Activated naive CD8-positive, alpha-beta T cell treated with anti-CD3 and anti-CD28 coated beads, Interleukin-2, amount 50 U/mL, for 24 hours (primary cell): ENCODE results near the gene UROD.

Experiments used
- ATAC-seq: fragments of 150-1000 bp; cut with Tn5 transposase; one replicate; pipeline ENCODE4 v1.10.0; 2021
- DNase-seq: peaks from one replicate; pipeline ENCODE4 v3.0.0; 2021
- H3K27ac Mint-ChIP-seq: one replicate; pipeline ENCODE4 v1.8.0; 2021; ENCODE audit warnings: mild to moderate bottlenecking, mixed read lengths
- H3K27me3 Mint-ChIP-seq: one replicate; pipeline ENCODE4 v1.8.0; 2021; ENCODE audit warnings: mixed read lengths
- H3K36me3 Mint-ChIP-seq: one replicate; pipeline ENCODE4 v1.8.0; 2021; ENCODE audit warnings: low read depth, mixed read lengths
- H3K4me1 Mint-ChIP-seq: one replicate; pipeline ENCODE4 v1.8.0; 2021; ENCODE audit warnings: mixed read lengths
- H3K4me3 Mint-ChIP-seq: one replicate; pipeline ENCODE4 v1.8.0; 2021; ENCODE audit warnings: mild to moderate bottlenecking, moderate library complexity, mixed read lengths
- H3K9me3 Mint-ChIP-seq: one replicate; pipeline ENCODE4 v1.8.0; 2021; ENCODE audit warnings: mixed read lengths

Gene UROD

GRCh38 chr1:45002650-45003645, 9.1 kb upstream of the UROD start:
- Mint-ChIP-seq H3K27ac (no peak overlapping the region), H3K9me3 (no peaks in the 10 kb centered on the region), H3K36me3 (peaks cover 27% of the 10 kb centered on the region), H3K4me3 (no peak overlapping the region), H3K27me3 (no peaks in the 10 kb centered on the region), H3K4me1 (peaks cover 7% of the 10 kb centered on the region)
- DNase-seq (no peak), ATAC-seq (no peak)

DNA sequence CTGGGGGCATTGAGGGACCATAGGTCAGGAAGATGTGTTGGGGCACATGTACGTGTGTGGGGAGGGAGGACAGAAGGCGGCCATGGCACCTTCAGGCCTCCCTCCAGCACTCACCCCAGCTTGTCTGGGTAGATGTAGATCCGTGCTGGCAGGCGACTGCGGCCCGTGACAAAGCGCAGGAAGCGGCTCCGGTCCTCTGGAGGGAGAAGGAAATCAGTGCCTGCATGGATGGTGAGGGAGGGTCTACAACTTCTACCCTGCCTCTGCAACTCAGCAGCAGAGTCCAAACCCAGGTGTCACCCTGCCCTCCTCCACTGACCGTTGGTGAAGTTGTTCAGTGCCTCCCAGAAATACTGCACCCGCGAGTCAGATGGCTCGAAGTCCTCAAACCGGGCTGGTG, 8.3 kb upstream of the UROD start:
- no peak for ATAC-seq
- peaks cover 7% of the 10 kb centered on the region for H3K4me1 Mint-ChIP-seq
- no peak overlapping the region for H3K27ac Mint-ChIP-seq
- H3K9me3 Mint-ChIP-seq, result no peaks in the 10 kb centered on the region
- H3K36me3 Mint-ChIP-seq, result peaks cover 27% of the 10 kb centered on the region
- no peak for DNase-seq
- no peak overlapping the region for H3K4me3 Mint-ChIP-seq
- H3K27me3 Mint-ChIP-seq, result no peaks in the 10 kb centered on the region

DNA sequence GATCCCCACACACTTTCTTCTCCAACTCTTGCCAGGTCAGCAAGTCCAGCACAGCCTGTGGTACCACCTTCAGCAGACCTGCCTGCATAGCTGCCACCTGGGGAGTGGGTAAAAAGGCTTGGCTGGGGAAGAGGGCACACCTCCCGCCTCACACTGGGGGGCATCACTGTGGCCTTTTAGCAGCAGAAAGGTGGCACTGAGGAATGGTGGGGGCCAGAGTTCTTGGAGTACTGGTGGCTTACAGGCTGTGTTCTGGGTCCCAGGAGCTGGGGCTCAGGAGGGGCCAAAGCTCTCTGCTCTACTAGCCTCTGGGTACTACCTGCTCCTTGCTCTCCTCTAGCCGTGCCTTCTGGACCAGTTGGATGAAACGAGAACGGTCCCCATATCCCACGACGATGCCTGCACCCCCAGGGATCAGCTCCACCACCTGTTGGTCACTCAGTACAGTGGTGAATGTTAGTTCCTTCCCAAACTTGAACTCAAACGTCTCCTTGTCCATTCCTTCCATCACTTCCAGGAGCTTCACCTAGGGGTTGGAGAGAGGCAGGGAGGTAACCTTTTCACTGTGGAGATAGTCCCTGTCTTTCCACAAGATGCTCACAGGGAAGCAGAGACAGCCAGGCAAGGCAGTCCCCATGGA, 7.7 kb upstream of the UROD start:
- H3K4me1 Mint-ChIP-seq, result peaks cover 10% of the 10 kb centered on the region
- ATAC-seq (no peak), DNase-seq (no peak)
- H3K4me3 Mint-ChIP-seq, result no peak overlapping the region
- H3K9me3 Mint-ChIP-seq, result no peaks in the 10 kb centered on the region
- peaks cover 33% of the 10 kb centered on the region for H3K36me3 Mint-ChIP-seq
- H3K27ac Mint-ChIP-seq, result no peak overlapping the region
- H3K27me3 Mint-ChIP-seq, result no peaks in the 10 kb centered on the region

GRCh38 chr1:45005761-45006160, 6.3 kb upstream of the UROD start:
- no peak for ATAC-seq
- no peak for DNase-seq
- no peak overlapping the region for H3K27ac Mint-ChIP-seq
- peaks cover 16% of the 10 kb centered on the region for H3K4me1 Mint-ChIP-seq
- peaks cover 33% of the 10 kb centered on the region for H3K36me3 Mint-ChIP-seq
- H3K4me3 Mint-ChIP-seq, result no peak overlapping the region
- H3K9me3 Mint-ChIP-seq, result no peaks in the 10 kb centered on the region
- H3K27me3 Mint-ChIP-seq, result no peaks in the 10 kb centered on the region

- H3K36me3 Mint-ChIP-seq, result peaks cover 28% of the 10 kb centered on the region
- DNase-seq, result no peak
- H3K27me3 Mint-ChIP-seq, result no peaks in the 10 kb centered on the region
- H3K4me1 Mint-ChIP-seq, result peaks cover 21% of the 10 kb centered on the region
- no peak overlapping the region for H3K4me3 Mint-ChIP-seq
- ATAC-seq, result no peak
- no peak overlapping the region for H3K27ac Mint-ChIP-seq
- H3K9me3 Mint-ChIP-seq, result no peaks in the 10 kb centered on the region
Measured at GRCh38 chr1:45007311-45007710, 4.7 kb upstream of the UROD start.

DNA sequence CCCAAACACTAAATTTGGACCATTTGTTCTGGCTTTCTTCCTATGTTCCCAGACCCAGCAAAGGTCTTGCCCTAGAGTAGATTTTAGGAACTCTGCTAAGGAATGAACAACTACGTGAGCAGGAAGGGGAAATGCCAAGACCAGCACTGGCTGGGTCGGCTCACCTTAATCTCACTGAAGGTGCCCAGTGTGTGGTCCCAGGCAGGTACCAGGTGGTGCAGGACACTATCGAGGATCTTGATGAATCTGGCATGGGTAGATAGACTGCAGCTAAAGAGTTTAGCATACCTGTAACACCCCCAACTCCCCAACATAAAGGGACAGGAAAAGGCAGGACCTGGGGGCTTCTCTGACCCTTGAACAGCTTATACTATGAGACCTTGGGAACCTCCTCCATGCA, 4.0 kb upstream of the UROD start:
- H3K27ac Mint-ChIP-seq, result no peak overlapping the region
- no peaks in the 10 kb centered on the region for H3K27me3 Mint-ChIP-seq
- ATAC-seq (no peak), DNase-seq (no peak)
- H3K9me3 Mint-ChIP-seq, result no peaks in the 10 kb centered on the region
- H3K36me3 Mint-ChIP-seq, result peaks cover 22% of the 10 kb centered on the region
- H3K4me1 Mint-ChIP-seq, result peaks cover 24% of the 10 kb centered on the region
- H3K4me3 Mint-ChIP-seq, result no peak overlapping the region

- peaks cover 28% of the 10 kb centered on the region for H3K4me1 Mint-ChIP-seq
- H3K36me3 Mint-ChIP-seq, result peaks cover 22% of the 10 kb centered on the region
- ATAC-seq (no peak), DNase-seq (no peak)
- H3K4me3 Mint-ChIP-seq, result no peak overlapping the region
- no peak overlapping the region for H3K27ac Mint-ChIP-seq
- H3K9me3 Mint-ChIP-seq, result no peaks in the 10 kb centered on the region
- no peaks in the 10 kb centered on the region for H3K27me3 Mint-ChIP-seq
Measured at GRCh38 chr1:45008516-45008915, 3.5 kb upstream of the UROD start.

- Mint-ChIP-seq H3K27me3 (no peaks in the 10 kb centered on the region), H3K27ac (peak overlapping the region; percentile 65), H3K4me3 (peak overlapping the region; percentile 84), H3K36me3 (peaks cover 28% of the 10 kb centered on the region), H3K9me3 (no peaks in the 10 kb centered on the region), H3K4me1 (peaks cover 36% of the 10 kb centered on the region)
- DNase-seq, result no peak
- no peak for ATAC-seq
Measured at GRCh38 chr1:45009296-45009865, 2.7 kb upstream of the UROD start.

- no peaks in the 10 kb centered on the region for H3K9me3 Mint-ChIP-seq
- peaks cover 27% of the 10 kb centered on the region for H3K36me3 Mint-ChIP-seq
- peaks cover 40% of the 10 kb centered on the region for H3K4me1 Mint-ChIP-seq
- H3K27ac Mint-ChIP-seq, result peak overlapping the region; percentile 65
- ATAC-seq (no peak), DNase-seq (no peak)
- peak overlapping the region; percentile 84 for H3K4me3 Mint-ChIP-seq
- H3K27me3 Mint-ChIP-seq, result no peaks in the 10 kb centered on the region
Measured at GRCh38 chr1:45009956-45010854, 1.8 kb upstream of the UROD start.

- no peaks in the 10 kb centered on the region for H3K27me3 Mint-ChIP-seq
- peaks cover 25% of the 10 kb centered on the region for H3K36me3 Mint-ChIP-seq
- DNase-seq (peak; percentile 75), ATAC-seq (peak; percentile 77)
- H3K27ac Mint-ChIP-seq, result peak within 1 kb of the TSS; percentile 89
- H3K4me1 Mint-ChIP-seq, result peaks cover 40% of the 10 kb centered on the region
- peak within 1 kb of the TSS; percentile 84 for H3K4me3 Mint-ChIP-seq
- no peaks in the 10 kb centered on the region for H3K9me3 Mint-ChIP-seq
Measured at GRCh38 chr1:45010855-45011811, 921 bp upstream of the UROD start, which contains the start of gene HECTD3. TSS of gene HECTD3 (minus strand) at chr1:45011324. CDS start at chr1:45011257, 67 bp downstream.

DNA sequence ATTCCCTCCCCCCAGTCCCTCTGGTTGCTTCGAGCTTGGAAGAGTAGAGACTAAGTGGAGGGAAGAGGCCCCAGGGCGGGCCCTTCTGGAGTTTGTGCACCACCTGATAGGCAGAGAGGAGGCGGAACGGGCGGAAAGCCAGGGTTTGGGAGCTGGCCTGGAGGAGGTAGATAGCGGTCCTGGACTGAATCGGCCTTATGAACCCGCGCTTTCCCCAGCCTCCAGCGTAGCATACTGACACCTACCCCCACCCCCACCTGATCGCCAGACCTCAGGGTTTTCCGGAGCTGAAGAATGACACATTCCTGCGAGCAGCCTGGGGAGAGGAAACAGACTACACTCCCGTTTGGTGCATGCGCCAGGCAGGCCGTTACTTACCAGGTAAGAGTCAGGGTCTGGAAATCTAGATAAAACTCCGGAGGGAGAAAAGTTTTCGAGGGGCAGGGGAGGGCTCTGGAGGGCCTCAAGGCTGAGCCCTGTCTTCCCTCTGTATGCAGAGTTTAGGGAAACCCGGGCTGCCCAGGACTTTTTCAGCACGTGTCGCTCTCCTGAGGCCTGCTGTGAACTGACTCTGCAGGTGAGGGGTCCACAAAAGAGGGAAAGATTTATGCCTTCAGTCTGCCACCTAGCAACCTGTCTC, 705 bp downstream of the UROD start:
- peaks cover 40% of the 10 kb centered on the region for H3K4me1 Mint-ChIP-seq
- H3K27ac Mint-ChIP-seq, result peak overlapping the region; percentile 89

DNA sequence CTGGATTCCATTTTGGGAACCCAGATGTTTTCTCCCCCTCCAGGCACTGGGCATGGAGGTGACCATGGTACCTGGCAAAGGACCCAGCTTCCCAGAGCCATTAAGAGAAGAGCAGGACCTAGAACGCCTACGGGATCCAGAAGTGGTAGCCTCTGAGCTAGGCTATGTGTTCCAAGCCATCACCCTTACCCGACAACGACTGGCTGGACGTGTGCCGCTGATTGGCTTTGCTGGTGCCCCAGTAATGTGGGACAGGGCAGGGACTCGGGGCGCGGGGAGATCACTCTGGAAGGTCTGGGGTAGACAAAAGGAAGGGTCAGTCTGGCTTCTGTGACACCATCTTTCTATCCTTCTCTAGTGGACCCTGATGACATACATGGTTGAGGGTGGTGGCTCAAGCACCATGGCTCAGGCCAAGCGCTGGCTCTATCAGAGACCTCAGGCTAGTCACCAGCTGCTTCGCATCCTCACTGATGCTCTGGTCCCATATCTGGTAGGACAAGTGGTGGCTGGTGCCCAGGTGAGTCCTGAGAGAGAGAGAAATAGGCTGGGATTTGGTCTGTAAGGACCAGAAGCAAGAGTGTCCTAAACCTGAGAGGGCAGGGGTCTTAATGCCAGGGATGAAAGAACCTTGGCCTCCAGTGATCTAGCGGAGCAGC, 1.6 kb downstream of the UROD start:
- H3K4me1 Mint-ChIP-seq, result peaks cover 43% of the 10 kb centered on the region
- peak overlapping the region; percentile 84 for H3K4me3 Mint-ChIP-seq
- peak overlapping the region; percentile 89 for H3K27ac Mint-ChIP-seq
- no peak for DNase-seq
- no peaks in the 10 kb centered on the region for H3K9me3 Mint-ChIP-seq
- ATAC-seq, result no peak
- peaks cover 23% of the 10 kb centered on the region for H3K36me3 Mint-ChIP-seq
- no peaks in the 10 kb centered on the region for H3K27me3 Mint-ChIP-seq

More for the DNA sequence above, 705 bp downstream of the UROD start:
- Mint-ChIP-seq H3K27me3 (no peaks in the 10 kb centered on the region), H3K9me3 (no peaks in the 10 kb centered on the region), H3K36me3 (peaks cover 23% of the 10 kb centered on the region), H3K4me3 (peak overlapping the region; percentile 84)
- peak; percentile 27 for ATAC-seq
- DNase-seq, result peak; percentile 52
